C4-2B (cell line): Measurements from ENCODE around the gene FKBP5.
"Not testable (repeated sequence)": the region's sequence is repeated elsewhere in the genome, so short reads cannot be mapped to it uniquely, and the experiment has no call there.

Experiments
- H3K27ac ChIP-seq: fragments of 450-650 bp; 2 replicates; pipeline ENCODE4 v1.5.1; 2017
- ZFX ChIP-seq: fragments of 450-650 bp; IDR thresholded peaks from 2 replicates; pipeline ENCODE4 v1.6.1; 2017
- TF ChIP-seq, protein P1 (sequence below): fragments of 450-650 bp; conservative IDR thresholded peaks from 2 replicates; pipeline ENCODE4 v1.5.1; 2017; ENCODE audit warnings: mild to moderate bottlenecking

FKBP5 gene

DNA sequence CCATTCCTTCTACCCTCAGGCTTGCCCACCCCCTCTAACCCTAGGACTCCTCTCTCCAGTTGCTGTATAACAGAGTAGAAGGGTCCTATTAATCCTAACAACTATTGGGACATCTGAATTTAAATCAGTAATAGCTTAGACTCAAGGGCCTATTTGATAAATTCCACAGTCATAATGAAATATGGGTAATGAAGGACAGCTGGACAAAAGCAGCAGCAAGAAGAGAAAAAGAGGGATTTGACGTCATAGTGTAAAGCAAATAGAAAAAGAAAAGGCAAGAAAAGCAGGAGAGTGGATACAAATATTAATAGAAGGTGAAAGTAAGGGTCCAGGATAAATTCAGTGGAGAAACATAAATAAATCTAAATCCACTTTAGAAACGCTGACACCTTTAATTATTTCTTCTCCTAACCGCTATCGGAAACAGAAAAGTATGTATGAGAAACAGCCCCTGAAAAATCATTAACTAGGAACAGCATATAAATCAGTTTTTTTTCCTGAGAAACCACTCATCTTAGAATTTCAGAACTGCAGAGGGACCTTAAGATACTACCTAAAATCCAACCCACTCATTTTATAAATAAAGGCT is 12.8 kb downstream of the FKBP5 start:
- H3K27ac ChIP-seq: no peak overlapping the region
- TF ChIP-seq ZFX: no peak
- TF ChIP-seq, protein P1, sequence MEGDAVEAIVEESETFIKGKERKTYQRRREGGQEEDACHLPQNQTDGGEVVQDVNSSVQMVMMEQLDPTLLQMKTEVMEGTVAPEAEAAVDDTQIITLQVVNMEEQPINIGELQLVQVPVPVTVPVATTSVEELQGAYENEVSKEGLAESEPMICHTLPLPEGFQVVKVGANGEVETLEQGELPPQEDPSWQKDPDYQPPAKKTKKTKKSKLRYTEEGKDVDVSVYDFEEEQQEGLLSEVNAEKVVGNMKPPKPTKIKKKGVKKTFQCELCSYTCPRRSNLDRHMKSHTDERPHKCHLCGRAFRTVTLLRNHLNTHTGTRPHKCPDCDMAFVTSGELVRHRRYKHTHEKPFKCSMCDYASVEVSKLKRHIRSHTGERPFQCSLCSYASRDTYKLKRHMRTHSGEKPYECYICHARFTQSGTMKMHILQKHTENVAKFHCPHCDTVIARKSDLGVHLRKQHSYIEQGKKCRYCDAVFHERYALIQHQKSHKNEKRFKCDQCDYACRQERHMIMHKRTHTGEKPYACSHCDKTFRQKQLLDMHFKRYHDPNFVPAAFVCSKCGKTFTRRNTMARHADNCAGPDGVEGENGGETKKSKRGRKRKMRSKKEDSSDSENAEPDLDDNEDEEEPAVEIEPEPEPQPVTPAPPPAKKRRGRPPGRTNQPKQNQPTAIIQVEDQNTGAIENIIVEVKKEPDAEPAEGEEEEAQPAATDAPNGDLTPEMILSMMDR: no peak

DNA sequence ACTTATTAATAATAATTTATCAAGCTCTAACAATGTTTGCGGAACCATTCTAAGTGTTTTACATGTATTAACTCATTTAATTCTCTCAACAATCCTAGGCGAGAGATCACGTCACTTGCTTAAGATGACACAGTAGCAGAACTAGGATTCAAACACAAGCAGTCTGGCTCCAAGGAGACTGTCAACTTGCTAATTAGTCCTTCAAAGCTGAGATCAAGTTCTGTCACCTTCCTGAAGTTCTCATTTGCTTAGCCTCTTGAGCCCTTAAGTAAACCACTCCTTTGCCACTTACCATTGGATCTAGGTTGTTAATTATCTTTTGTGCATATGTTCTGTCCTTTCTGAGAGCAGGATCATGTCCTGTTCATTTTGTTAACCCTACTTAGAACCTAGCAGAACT is 14.1 kb downstream of the FKBP5 start:
- TF ChIP-seq ZFX: no peak
- TF ChIP-seq, protein P1: no peak
- H3K27ac ChIP-seq: no peak overlapping the region

DNA sequence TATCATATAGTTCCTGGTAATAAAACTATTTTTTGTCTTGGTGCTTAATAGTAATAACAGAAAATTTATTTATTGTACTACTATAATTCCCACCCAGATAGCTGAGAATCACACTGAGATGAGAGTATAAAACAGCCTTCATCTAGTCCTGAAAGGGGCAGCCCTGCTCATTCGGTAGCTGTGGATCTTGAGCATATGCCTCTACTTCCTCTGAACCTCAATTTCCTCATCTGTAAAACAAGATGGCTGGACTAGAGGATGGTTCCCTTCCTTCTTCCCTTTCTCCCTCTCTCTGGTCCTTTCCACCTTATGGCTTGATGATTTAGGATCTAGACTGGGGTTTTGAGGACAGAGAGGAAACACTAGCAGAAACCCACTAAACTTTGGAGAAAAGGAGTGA is 15.0 kb downstream of the FKBP5 start:
- TF ChIP-seq, protein P1: no peak
- TF ChIP-seq ZFX: no peak
- no peak overlapping the region for H3K27ac ChIP-seq

DNA sequence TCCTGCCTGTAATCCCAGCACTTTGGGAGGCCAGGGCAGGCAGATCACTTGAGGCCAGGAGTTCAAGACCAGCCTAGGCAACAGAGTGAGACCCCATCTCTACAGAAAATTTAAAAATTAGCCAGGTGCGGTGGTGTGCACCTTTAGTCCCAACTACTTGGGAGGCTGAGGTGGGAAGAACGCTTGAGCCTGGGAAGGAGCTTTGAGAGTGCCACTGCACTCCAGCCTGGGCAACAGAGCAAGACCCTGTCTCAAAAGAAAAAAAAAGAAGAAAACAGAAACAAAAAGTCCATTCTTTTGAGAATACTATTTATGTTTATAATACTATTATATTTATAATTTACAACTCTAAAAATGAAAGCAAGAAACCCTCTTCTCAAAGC is 15.4 kb downstream of the FKBP5 start:
- not testable (repeated sequence) for H3K27ac ChIP-seq

DNA sequence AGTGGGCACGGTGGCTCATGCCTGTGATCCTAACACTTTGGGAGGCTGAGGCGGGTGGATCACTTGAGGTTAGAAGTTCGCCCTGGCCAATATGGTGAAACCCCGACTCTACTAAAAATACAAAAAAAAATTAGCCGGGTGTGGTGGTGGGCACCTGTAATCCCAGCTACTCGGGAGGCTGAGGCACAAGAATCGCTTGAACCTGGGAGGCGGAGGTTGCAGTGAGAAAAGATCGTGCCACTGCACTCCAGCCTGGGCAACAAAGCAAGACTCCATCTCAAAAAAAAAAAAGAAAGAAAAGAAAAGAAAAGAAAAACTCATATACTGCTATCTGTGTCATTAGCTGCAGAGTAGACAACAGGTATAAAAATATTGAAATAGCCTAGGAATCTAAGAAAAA is 18.3 kb downstream of the FKBP5 start:
- not testable (repeated sequence) for H3K27ac ChIP-seq

GRCh38 chr6:35669451-35670045 is 19.2 kb downstream of the FKBP5 start:
- no peak for TF ChIP-seq ZFX
- TF ChIP-seq, protein P1: no peak
- no peak overlapping the region for H3K27ac ChIP-seq

DNA sequence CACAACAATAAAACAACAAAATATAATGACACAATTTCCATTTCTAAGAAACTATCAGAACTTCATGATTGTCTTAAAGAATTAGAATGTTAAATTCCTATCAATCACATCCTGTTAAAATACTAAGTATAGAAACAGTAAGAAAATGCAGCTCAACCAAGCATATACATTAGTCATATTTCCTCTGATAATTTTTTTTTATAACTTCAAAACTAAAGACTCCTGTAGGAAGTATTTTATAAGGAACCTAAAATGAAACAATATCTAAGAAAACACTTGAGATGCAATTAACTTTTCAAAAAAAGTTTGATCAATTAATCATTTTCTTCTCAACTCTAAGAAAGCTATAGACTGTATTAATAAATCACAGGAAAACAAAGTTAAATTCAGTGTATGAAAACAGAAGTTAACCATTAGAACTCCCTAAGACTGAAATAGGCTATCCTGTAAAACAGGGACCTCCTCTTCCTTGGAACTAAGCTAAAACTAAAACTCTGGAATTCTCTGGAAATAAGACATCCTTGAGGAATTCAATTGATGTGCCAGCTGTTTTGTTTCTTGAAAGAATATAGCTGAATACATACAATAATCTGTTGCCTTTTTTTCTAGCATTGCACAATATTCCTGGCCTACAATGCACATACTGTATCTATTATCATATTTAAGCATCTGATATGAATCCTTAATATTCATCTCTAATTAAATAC is 19.8 kb downstream of the FKBP5 start:
- H3K27ac ChIP-seq: no peak overlapping the region
- TF ChIP-seq, protein P1: no peak
- TF ChIP-seq ZFX: no peak

- no peak for TF ChIP-seq ZFX
- TF ChIP-seq, protein P1: no peak
- H3K27ac ChIP-seq: no peak overlapping the region
Measured at GRCh38 chr6:35668096-35668495, 20.6 kb downstream of the FKBP5 start.
